ENCODE data around the gene WNT5B. TPM values are rescaled to one million over a fixed set of nuclear protein-coding genes. Genes with fewer than 3 reads are reported as not detected.

WNT5B gene
- total RNA-seq, 1 experiment from 2014 or later: 33.1 TPM

- Histone ChIP-seq H4K20me1 (ENCODE audit: insufficient read depth) (no peaks in the 10 kb centered on the region), H3K36me3 (ENCODE audit: low read depth) (no peaks in the 10 kb centered on the region), H3K4me1 (replicated peaks; ENCODE audit: insufficient read depth) (peaks cover 16% of the 10 kb centered on the region), H3F3A (ENCODE audit: insufficient read depth, low read depth) (peaks cover 25% of the 10 kb centered on the region), H3K4me3 (no peak overlapping the region), H3K4me2 (no peak overlapping the region), H3K9me3 (ENCODE audit: insufficient read depth, low read depth) (no peaks in the 10 kb centered on the region), H3K9me2 (ENCODE audit: insufficient read depth) (no peaks in the 10 kb centered on the region), H3K79me2 (ENCODE audit: low read depth) (no peaks in the 10 kb centered on the region), H3K27ac (no peak overlapping the region), H3K27me3 (ENCODE audit: insufficient read depth, low read depth) (no peaks in the 10 kb centered on the region), H2AFZ (no peak overlapping the region)
- no TSS peak for BruUV-seq (replicated peaks)
- intact Hi-C loops (cut with micrococcal nuclease; ENCODE audit: unreplicated experiment): no loop called here
- CTCF ChIA-PET: no interaction called here
- DNase-seq: peak in 1 of 2 experiments; percentile 47
- POLR2A ChIA-PET (ENCODE audit: unreplicated experiment): interaction anchor here (0.6 to 0.7 kb wide), 2 partner anchors 32 to 41 kb away, joined by 3 to 6 read pairs; no protein-coding TSS in a partner anchor
- no peak for TF ChIP-seq EZH2 (IDR thresholded peaks at IDR 0.05; ENCODE audit: low read depth)
- TF ChIP-seq, protein P1, sequence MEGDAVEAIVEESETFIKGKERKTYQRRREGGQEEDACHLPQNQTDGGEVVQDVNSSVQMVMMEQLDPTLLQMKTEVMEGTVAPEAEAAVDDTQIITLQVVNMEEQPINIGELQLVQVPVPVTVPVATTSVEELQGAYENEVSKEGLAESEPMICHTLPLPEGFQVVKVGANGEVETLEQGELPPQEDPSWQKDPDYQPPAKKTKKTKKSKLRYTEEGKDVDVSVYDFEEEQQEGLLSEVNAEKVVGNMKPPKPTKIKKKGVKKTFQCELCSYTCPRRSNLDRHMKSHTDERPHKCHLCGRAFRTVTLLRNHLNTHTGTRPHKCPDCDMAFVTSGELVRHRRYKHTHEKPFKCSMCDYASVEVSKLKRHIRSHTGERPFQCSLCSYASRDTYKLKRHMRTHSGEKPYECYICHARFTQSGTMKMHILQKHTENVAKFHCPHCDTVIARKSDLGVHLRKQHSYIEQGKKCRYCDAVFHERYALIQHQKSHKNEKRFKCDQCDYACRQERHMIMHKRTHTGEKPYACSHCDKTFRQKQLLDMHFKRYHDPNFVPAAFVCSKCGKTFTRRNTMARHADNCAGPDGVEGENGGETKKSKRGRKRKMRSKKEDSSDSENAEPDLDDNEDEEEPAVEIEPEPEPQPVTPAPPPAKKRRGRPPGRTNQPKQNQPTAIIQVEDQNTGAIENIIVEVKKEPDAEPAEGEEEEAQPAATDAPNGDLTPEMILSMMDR (conservative IDR thresholded peaks at IDR 0.05): no peak
These were observed 28.7 kb downstream of the WNT5B start for GRCh38 chr12:1657688-1658087.

- H3K9me3 ChIP-seq (ENCODE audit: insufficient read depth, low read depth): no peaks in the 10 kb centered on the region
- no peak overlapping the region; the same call in 1 of the 2 replicates for H2AFZ ChIP-seq
- no peak overlapping the region for H3K4me3 ChIP-seq
- peaks cover 16% of the 10 kb centered on the region for H3K4me1 ChIP-seq (replicated peaks; ENCODE audit: insufficient read depth)
- no peaks in the 10 kb centered on the region for H3K36me3 ChIP-seq (ENCODE audit: low read depth)
- no peaks in the 10 kb centered on the region for H4K20me1 ChIP-seq (ENCODE audit: insufficient read depth)
- ChIA-PET POLR2A (ENCODE audit: unreplicated experiment) (interaction anchor here (0.6 kb wide), 1 partner anchor 444 kb away, joined by 4 read pairs; no protein-coding TSS in a partner anchor), CTCF (interaction anchor here (0.8 to 1.5 kb wide), 2 partner anchors 130 to 135 kb away, joined by 3 to 5 read pairs; no protein-coding TSS in a partner anchor)
- no peak for TF ChIP-seq EZH2 (IDR thresholded peaks at IDR 0.05; ENCODE audit: low read depth)
- TF ChIP-seq, protein P1 (conservative IDR thresholded peaks at IDR 0.05): no peak
- peak overlapping the region; percentile 87 for H3K27ac ChIP-seq
- DNase-seq: peak; percentile 72 to 92
- H3K27me3 ChIP-seq (ENCODE audit: insufficient read depth, low read depth): no peaks in the 10 kb centered on the region
- BruUV-seq (replicated peaks): no TSS peak
- intact Hi-C loops (cut with micrococcal nuclease; ENCODE audit: unreplicated experiment): loop anchor here (1.0 kb wide), 1 partner anchor 11 kb away; no protein-coding TSS in a partner anchor
- H3K4me2 ChIP-seq: peak overlapping the region; percentile 42
- H3F3A ChIP-seq (ENCODE audit: insufficient read depth, low read depth): peaks cover 29% of the 10 kb centered on the region
- H3K9me2 ChIP-seq (ENCODE audit: insufficient read depth): no peaks in the 10 kb centered on the region
- no peaks in the 10 kb centered on the region for H3K79me2 ChIP-seq (ENCODE audit: low read depth)
These were observed 31.5 kb downstream of the WNT5B start for GRCh38 chr12:1660304-1661187.

DNA sequence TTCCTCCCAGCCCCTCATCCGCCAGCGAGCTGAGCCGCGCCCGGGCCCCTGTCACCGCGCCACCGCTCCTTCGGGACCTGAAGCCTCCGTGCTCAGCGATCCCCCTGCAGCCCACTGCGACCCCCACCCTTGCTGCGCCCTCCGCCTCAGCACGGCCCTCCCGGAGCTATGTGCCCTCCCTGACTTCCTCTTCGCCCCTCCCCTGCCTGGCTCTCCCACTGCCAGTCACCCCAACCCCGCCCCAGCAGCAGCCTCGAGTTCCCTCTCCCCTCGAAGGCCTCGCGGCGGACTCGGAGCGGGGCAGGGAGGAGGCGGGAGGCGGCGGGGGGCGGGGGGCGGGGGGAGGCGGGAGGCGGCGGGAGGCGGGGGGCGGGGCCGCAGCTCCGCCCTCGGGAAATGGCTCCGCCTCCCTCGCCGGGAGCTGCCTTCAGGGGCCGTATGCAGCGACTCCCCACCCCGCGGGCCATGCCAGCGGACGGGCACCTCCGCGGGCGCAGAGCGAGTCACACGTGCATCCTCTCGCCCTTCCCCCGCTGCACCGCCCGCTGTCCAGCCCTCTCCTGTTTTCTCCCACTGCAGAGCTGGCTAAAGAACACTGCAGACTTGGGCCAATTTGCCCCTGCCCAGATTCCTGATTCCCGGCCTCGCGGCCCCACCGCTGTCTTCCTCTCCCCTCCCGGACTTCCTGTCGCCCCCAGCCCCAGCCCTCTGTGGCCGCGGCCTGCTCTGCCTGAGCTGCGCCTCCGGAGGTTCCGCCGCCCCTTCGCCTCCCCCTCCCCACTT, 32.7 kb downstream of the WNT5B start:
- peak overlapping the region; percentile 57 for H3K27ac ChIP-seq
- peak; percentile 86 to 98 for DNase-seq
- H3K4me2 ChIP-seq: peak overlapping the region; percentile 58
- H3K9me3 ChIP-seq (ENCODE audit: insufficient read depth, low read depth): no peaks in the 10 kb centered on the region
- CTCF ChIA-PET: interaction anchor here (0.6 kb wide), 2 partner anchors 9 to 23 kb away, joined by 3 to 5 read pairs; no protein-coding TSS in a partner anchor
- no peaks in the 10 kb centered on the region for H3K9me2 ChIP-seq (ENCODE audit: insufficient read depth)
- peaks cover 29% of the 10 kb centered on the region for H3F3A ChIP-seq (ENCODE audit: insufficient read depth, low read depth)
- H3K36me3 ChIP-seq (ENCODE audit: low read depth): no peaks in the 10 kb centered on the region
- TF ChIP-seq, protein P1 (conservative IDR thresholded peaks at IDR 0.05): no peak
- no peak for TF ChIP-seq EZH2 (IDR thresholded peaks at IDR 0.05; ENCODE audit: low read depth)
- intact Hi-C loops (cut with micrococcal nuclease; ENCODE audit: unreplicated experiment): loop anchor here (2.0 kb wide), 1 partner anchor 29 kb away; the partner anchor contains the start of gene ADIPOR2
- no TSS peak for BruUV-seq (replicated peaks)
- H3K27me3 ChIP-seq (ENCODE audit: insufficient read depth, low read depth): no peaks in the 10 kb centered on the region
- H4K20me1 ChIP-seq (ENCODE audit: insufficient read depth): no peaks in the 10 kb centered on the region
- POLR2A ChIA-PET (ENCODE audit: unreplicated experiment): interaction anchor here (0.5 to 1.2 kb wide), 5 partner anchors 9 to 259 kb away, joined by 3 to 9 read pairs (median 4); no protein-coding TSS in a partner anchor
- peaks cover 16% of the 10 kb centered on the region for H3K4me1 ChIP-seq (replicated peaks; ENCODE audit: insufficient read depth)
- H3K79me2 ChIP-seq (ENCODE audit: low read depth): no peaks in the 10 kb centered on the region
- H2AFZ ChIP-seq: no peak overlapping the region
- H3K4me3 ChIP-seq: no peak overlapping the region
